CD4-positive, alpha-beta T cell treated with Interleukin-15 for 4 hours (primary cell): Measurements from ENCODE around the gene MAP4.
"Not testable (repeated sequence)": the region's sequence is repeated elsewhere in the genome, so short reads cannot be mapped to it uniquely, and the experiment has no call there.

ENCODE experiments used
- DNase-seq: peaks from one replicate; pipeline ENCODE4 v3.0.0-alpha.2; 2020; ENCODE audit warnings: low spot score

The MAP4 gene

GRCh38 chr3:47841786-47842349, 174.3 kb downstream of the MAP4 start:
- no peak for DNase-seq

- no peak for DNase-seq
Measured at GRCh38 chr3:47838503-47838902, 177.7 kb downstream of the MAP4 start.

- no peak for DNase-seq
Measured at GRCh38 chr3:47836986-47837385, 179.2 kb downstream of the MAP4 start.

- DNase-seq: not testable (repeated sequence)
Measured at GRCh38 chr3:47829482-47829881, 186.7 kb downstream of the MAP4 start.

- no peak for DNase-seq
Measured at GRCh38 chr3:47825590-47825989, 190.6 kb downstream of the MAP4 start.

GRCh38 chr3:47824541-47825473, 191.4 kb downstream of the MAP4 start:
- DNase-seq: peak; percentile 79

GRCh38 chr3:47817609-47818008, 198.6 kb downstream of the MAP4 start:
- no peak for DNase-seq

GRCh38 chr3:47813551-47814177, 202.6 kb downstream of the MAP4 start:
- no peak for DNase-seq

GRCh38 chr3:47804577-47804976, 211.6 kb downstream of the MAP4 start:
- no peak for DNase-seq

- no peak for DNase-seq
Measured at GRCh38 chr3:47803480-47804025, 212.7 kb downstream of the MAP4 start.

GRCh38 chr3:47802734-47803479, 213.3 kb downstream of the MAP4 start, which contains the start of gene DHX30:
Gene DHX30, plus strand, starts transcription at chr3:47803138. Its CDS starts 7,546 bp downstream, at chr3:47810684.
- DNase-seq: peak; percentile 85
